HG03066 (cell line): Measurements from ENCODE around the gene HELZ.
"Not testable (repeated sequence)": the region's sequence is repeated elsewhere in the genome, so short reads cannot be mapped to it uniquely, and the experiment has no call there.

Source experiments
- ATAC-seq: cut with Tn5 transposase; IDR thresholded peaks from one replicate; pipeline ENCODE4 v1.9.1; 2021; ENCODE audit warnings: low read depth; ENCODE audit not compliant: unreplicated experiment

The HELZ gene

DNA sequence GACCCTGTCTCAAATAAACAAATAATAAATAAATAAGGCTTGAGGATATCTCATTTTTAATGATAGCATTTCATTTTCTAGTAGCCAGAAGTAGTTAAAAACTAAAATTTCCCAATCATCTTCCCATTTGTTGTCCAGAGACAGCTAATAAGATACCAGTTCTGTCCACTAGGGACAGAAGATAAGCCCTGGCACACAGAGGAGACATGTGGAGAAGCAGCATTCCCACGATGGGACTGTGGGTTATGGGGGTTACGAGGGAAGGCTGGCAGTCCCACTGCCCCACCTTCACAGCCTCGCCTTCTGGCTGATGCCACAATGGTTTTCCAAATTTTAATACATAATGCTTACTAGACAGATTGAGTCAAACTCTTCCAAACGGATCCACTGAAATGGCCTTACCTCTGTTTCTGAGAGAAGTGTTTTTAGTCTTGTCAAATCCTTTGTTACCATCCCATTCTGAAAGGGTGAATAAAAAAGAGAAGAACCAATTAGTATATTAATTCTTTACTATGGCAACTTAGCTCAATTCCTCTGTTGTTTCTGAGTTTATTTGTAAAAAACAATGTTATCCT, 44.2 kb downstream of the HELZ start:
- ATAC-seq, result no peak

- no peak for ATAC-seq
Measured at GRCh38 chr17:67198131-67198530, 46.9 kb downstream of the HELZ start.

- ATAC-seq, result not testable (repeated sequence)
Measured at GRCh38 chr17:67197023-67197422, 48.0 kb downstream of the HELZ start.

DNA sequence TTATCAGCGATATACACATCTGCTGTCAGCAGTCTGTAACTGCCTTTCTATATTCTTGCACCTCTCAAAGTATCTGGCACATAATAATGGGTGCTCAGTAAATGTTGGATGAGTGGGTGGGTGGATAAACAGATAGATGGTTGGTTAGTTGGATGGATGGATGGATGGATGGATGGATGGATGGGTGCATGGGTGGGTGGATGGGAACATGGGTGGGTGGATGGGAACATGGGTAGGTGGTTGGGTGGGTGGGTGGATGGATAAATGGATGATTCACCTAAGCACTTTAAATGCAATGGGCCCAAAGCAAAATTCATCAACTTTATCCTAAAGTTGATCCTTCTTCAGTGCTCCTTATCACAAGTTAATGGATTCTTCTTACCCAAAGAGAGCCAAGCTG, 48.6 kb downstream of the HELZ start:
- no peak for ATAC-seq

GRCh38 chr17:67194134-67194533, 50.9 kb downstream of the HELZ start:
- no peak for ATAC-seq

DNA sequence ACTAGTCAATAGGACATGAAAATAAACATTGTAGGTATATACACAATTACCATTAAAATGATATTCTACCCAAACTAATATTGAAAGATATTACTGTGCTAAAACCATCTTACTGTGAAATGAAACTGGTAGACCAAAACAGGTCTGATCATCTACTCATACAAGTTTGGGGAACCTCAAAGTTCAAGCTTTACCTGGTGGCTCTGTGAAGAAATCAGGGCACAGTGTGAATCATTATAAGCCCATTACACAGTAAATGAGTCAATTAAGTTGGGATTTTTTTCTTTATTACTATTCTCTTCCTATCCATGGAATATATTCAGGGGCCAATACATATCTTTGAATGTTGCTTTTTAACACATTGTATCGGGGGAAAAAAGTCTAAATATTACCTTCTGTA, 57.1 kb downstream of the HELZ start:
- ATAC-seq, result no peak

GRCh38 chr17:67186782-67187181, 58.2 kb downstream of the HELZ start:
- no peak for ATAC-seq

- no peak for ATAC-seq
Measured at GRCh38 chr17:67183531-67183930, 61.5 kb downstream of the HELZ start.

GRCh38 chr17:67181825-67182224, 63.2 kb downstream of the HELZ start:
- no peak for ATAC-seq

GRCh38 chr17:67180275-67180674, 64.7 kb downstream of the HELZ start:
- no peak for ATAC-seq

DNA sequence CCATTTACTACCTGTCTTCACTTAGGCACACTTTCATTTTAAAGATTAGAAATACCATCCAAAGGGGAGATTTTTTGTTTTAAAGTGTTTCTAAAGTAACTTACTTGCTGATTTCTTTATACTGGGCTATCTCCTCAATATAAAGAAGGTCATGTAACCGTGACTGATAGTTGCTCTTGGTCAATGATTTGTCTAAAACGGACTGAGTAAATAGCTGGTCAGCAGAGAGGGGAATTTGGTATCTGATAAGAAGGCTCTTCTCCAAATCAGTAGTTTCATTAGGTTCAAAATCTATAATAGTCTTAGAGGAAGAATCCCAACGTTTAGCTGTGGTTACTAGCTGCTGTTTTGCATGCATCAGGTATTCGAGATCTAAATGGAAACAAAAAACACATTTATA, 66.4 kb downstream of the HELZ start:
- ATAC-seq, result no peak

DNA sequence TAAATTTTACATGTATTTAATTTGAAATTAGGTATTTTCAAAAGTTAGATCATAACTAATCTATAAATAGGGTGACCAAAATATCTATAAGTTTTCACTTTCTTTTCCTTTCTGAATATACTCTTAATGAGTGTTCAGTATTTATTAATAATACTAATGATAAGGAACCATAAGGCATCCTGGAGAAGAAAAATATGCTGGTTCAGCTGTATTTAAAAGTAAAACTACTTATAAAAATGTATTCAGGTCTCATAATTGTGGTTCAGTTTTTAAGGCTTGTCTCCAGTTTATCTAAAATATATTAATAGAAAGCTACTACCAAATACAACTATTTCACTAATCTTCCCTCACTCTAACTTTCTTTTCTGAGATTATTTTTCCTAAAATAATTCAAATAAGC, 67.3 kb downstream of the HELZ start:
- no peak for ATAC-seq

DNA sequence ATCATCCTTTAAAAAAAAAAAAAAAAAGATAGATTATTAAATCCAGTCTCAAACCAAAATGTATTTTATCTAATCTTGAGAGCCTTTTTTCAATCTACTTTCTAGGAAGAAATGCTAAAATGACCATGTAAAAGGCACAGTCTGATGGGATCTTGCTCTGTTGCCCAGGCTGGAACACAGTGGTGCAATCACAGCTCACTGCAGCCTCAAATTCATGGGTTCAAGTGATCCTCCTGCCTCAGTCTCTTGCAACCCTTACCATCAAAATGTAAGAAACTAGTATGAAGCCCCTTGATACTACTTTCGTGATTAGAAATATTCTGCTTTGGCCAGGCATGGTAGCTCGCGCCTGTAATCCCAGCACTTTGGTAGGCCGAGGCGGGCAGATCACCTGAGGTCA, 70.8 kb downstream of the HELZ start:
- no peak for ATAC-seq

DNA sequence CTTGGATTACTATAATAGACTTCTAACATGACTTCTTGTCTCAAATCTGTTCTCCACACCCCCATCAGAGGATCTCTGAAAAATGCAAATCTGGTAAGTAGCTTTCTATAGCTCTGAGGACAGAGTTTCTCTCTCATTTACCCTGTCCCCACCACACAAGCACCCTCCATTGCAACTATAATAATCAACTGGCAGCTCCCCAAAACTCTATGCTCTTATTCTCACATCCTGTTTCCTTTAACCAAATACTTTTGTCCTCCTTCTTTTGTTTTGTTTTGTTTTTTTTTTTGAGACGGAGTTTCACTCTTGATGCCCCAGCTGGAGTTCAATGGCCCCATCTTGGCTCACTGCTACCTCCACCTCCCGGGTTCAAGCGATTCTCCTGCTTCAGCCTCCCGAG, 73.4 kb downstream of the HELZ start:
- peak; percentile 98 for ATAC-seq

- no peak for ATAC-seq
Measured at GRCh38 chr17:67168496-67168895, 76.5 kb downstream of the HELZ start.

DNA sequence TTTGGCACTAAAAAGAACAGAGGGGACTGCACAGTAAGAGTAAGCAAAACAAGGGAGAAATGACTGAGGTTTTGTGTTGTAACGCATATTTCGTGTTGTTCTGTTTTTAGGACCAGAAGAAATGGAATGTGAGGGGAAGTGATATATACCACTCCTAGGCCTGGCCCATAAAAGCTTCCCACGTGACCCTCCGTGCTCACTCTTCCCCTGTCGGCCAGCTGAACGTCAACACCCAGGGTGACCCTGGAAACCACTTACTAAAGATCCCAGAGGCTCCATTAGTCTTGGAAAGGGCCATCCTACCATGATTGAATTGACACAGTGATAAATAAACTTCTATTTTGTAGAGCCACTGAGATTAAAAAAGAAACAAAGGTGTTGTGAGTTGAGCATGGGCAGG, 79.8 kb downstream of the HELZ start:
- no peak for ATAC-seq

GRCh38 chr17:67164302-67164701, 80.7 kb downstream of the HELZ start:
- ATAC-seq, result no peak

DNA sequence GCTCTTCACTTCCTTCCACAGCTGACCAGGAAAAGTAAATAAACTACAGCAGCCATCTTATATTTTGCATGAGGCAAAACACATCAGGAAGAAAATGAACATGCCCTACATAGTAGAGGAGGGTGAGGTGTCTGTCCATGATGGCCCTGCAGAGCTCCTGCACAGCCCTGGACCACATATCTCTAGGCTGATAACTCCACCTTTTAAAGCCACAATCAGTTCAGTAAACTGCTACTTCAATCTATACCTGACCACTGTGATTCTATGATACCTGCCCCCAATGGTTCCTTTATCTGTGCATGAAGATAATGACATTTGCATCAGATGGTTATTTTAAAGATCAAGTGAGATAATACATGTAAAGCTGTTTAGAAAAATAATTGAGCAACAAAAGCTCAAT, 82.2 kb downstream of the HELZ start:
- ATAC-seq, result no peak

GRCh38 chr17:67161573-67161972, 83.4 kb downstream of the HELZ start:
- no peak for ATAC-seq

- ATAC-seq, result no peak
Measured at GRCh38 chr17:67160791-67161190, 84.2 kb downstream of the HELZ start.

DNA sequence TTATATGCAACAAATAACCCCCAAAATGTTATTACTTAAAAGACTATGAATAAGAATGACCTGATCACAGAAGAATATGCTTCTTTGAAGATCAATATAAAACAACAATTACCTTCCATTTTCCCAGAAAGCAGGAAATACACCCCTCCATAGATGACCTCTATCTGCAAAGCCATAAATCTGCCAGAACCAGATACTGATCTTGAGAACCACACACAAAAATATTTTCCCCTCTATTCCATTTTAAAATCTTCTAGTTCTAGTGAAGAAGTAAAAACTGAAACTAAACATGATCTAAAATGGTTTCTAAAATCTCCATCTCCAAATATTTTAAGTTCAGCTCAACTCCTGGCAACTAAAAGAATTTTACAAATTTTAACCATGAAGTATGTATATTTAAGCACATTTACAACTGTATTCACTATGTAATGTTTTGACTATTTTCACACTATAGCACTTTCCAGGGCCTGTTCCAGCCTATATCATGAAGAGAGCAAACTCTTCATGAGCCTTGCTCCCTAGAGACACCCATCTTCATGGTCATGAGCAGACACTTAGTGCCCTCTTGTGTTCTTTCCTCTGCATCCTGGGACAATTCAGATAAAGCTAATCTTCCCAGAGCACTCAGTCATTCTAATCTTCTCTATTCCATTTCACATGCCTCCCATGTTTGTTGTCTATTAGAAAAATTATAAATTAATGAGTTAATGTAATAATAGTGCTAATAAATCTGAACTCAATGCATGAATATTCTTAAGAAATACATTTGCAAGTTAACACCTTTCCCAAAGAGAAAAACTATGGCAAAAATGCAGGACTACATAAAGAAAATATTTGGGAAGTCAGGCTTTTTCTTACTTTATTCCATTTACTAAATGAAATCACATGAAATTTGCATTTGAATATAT, 87.0 kb downstream of the HELZ start:
- ATAC-seq, result no peak
